WTC11 (cell line): ENCODE results near the gene PRRG2. TPM values are rescaled to one million over a fixed set of nuclear protein-coding genes. Genes with fewer than 3 reads are reported as not detected.

ENCODE experiments used
- ATAC-seq: fragments of 200-7000 bp; cut with Tn5 transposase; 2 replicates; pipeline ENCODE4 v1.10.0; 2021; ENCODE audit warnings: mild to moderate bottlenecking, moderate library complexity
- CTCF ChIA-PET: fragments of 300-600 bp; sonication (Branson Sonifier 250); formaldehyde crosslinking; loops from one replicate; lab custom pipeline; 2021; ENCODE audit warnings: antibody characterized with exemption; lab: Charles Lee
- POLR2A ChIA-PET: fragments of 350-600 bp; sonication (Branson Sonifier 250); formaldehyde crosslinking; loops from one replicate; lab custom pipeline; 2021; ENCODE audit warnings: antibody characterized with exemption; lab: Charles Lee
- DNase-seq: peaks from one replicate; pipeline ENCODE4 v3.0.0; 2021; ENCODE audit warnings: low spot score
- H3K27ac Mint-ChIP-seq: 2 replicates; pipeline ENCODE4 v1.8.0; 2021; ENCODE audit warnings: mixed read lengths
- H3K27me3 Mint-ChIP-seq: 2 replicates; pipeline ENCODE4 v1.8.0; 2021; ENCODE audit warnings: low read depth, mild to moderate bottlenecking, moderate library complexity, mixed read lengths
- H3K36me3 Mint-ChIP-seq: 2 replicates; pipeline ENCODE4 v1.8.0; 2021; ENCODE audit warnings: mixed read lengths
- H3K4me1 Mint-ChIP-seq: 2 replicates; pipeline ENCODE4 v1.8.0; 2022; ENCODE audit warnings: mixed read lengths
- H3K4me3 Mint-ChIP-seq: 2 replicates; pipeline ENCODE4 v1.8.0; 2021; ENCODE audit warnings: mild to moderate bottlenecking, moderate library complexity, mixed read lengths
- H3K9me3 Mint-ChIP-seq: 2 replicates; pipeline ENCODE4 v1.8.0; 2021; ENCODE audit warnings: mixed read lengths
- ATF1 ChIP-seq: sonication (generic); formaldehyde crosslinking; IDR thresholded peaks from 2 replicates; pipeline ENCODE4 v1.8.1; 2023; ENCODE audit warnings: mild to moderate bottlenecking, moderate library complexity, missing genetic modification reagents
- CREM ChIP-seq: sonication (generic); formaldehyde crosslinking; IDR thresholded peaks from 2 replicates; pipeline ENCODE4 v1.8.1; 2022; ENCODE audit warnings: mild to moderate bottlenecking, missing genetic modification reagents, moderate library complexity
- E2F4 ChIP-seq: sonication (generic); formaldehyde crosslinking; IDR thresholded peaks from 2 replicates; pipeline ENCODE4 v1.8.1; 2022; ENCODE audit warnings: low read depth, mild to moderate bottlenecking, moderate library complexity, missing genetic modification reagents, borderline replicate concordance
- EMX1 ChIP-seq: fragments of 250-450 bp; sonication (Bioruptor Pico); IDR thresholded peaks from 2 replicates; pipeline ENCODE4 v1.8.0; 2021; ENCODE audit warnings: mild to moderate bottlenecking
- FOXP1 ChIP-seq: sonication (generic); formaldehyde crosslinking; IDR thresholded peaks from 2 replicates; pipeline ENCODE4 v1.8.0; 2022; ENCODE audit warnings: missing genetic modification reagents, mild to moderate bottlenecking, moderate library complexity, borderline replicate concordance
- FOXP4 ChIP-seq: sonication (generic); formaldehyde crosslinking; IDR thresholded peaks from 2 replicates; pipeline ENCODE4 v1.8.0; 2022; ENCODE audit warnings: mild to moderate bottlenecking, missing genetic modification reagents
- HMGXB4 ChIP-seq: sonication (generic); formaldehyde crosslinking; IDR thresholded peaks from 2 replicates; pipeline ENCODE4 v1.8.1; 2023; ENCODE audit warnings: mild to moderate bottlenecking, moderate library complexity, missing genetic modification reagents
- JUN ChIP-seq: sonication (generic); formaldehyde crosslinking; IDR thresholded peaks from 2 replicates; pipeline ENCODE4 v1.8.0; 2023; ENCODE audit warnings: mild to moderate bottlenecking, missing genetic modification reagents
- MAX ChIP-seq: sonication (generic); formaldehyde crosslinking; IDR thresholded peaks from 2 replicates; pipeline ENCODE4 v1.8.0; 2022; ENCODE audit warnings: mild to moderate bottlenecking, missing genetic modification reagents
- NR2C2 ChIP-seq: sonication (generic); formaldehyde crosslinking; IDR thresholded peaks from 2 replicates; pipeline ENCODE4 v1.8.0; 2022; ENCODE audit warnings: mild to moderate bottlenecking, missing genetic modification reagents
- PRDM15 ChIP-seq: sonication (generic); formaldehyde crosslinking; IDR thresholded peaks from 2 replicates; pipeline ENCODE4 v1.8.0; 2022; ENCODE audit warnings: missing genetic modification reagents
- RELA ChIP-seq: sonication (generic); formaldehyde crosslinking; IDR thresholded peaks from 2 replicates; pipeline ENCODE4 v1.8.1; 2022; ENCODE audit warnings: missing genetic modification reagents, mild to moderate bottlenecking, borderline replicate concordance
- SP1 ChIP-seq: sonication (generic); formaldehyde crosslinking; conservative IDR thresholded peaks from 2 replicates; pipeline ENCODE4 v1.8.1; 2022; ENCODE audit warnings: missing genetic modification reagents
- TP53 ChIP-seq: sonication (generic); formaldehyde crosslinking; IDR thresholded peaks from 2 replicates; pipeline ENCODE4 v1.8.1; 2023; ENCODE audit warnings: mild to moderate bottlenecking, missing genetic modification reagents
- USF1 ChIP-seq: sonication (generic); formaldehyde crosslinking; IDR thresholded peaks from 2 replicates; pipeline ENCODE4 v1.8.0; 2022; ENCODE audit warnings: mild to moderate bottlenecking, missing genetic modification reagents
- USF2 ChIP-seq: sonication (generic); formaldehyde crosslinking; IDR thresholded peaks from 2 replicates; pipeline ENCODE4 v1.8.1; 2023; ENCODE audit warnings: mild to moderate bottlenecking, missing genetic modification reagents, moderate library complexity
- ZMAT4 ChIP-seq: fragments of 250-450 bp; sonication (Bioruptor Pico); IDR thresholded peaks from 2 replicates; pipeline ENCODE4 v1.9.0; 2021; ENCODE audit warnings: mild to moderate bottlenecking
- ZNF121 ChIP-seq: sonication (generic); formaldehyde crosslinking; IDR thresholded peaks from 2 replicates; pipeline ENCODE4 v1.8.0; 2023; ENCODE audit warnings: missing genetic modification reagents
- ZNF396 ChIP-seq: fragments of 250-450 bp; sonication (Bioruptor Pico); IDR thresholded peaks from 2 replicates; pipeline ENCODE4 v1.8.0; 2021; ENCODE audit warnings: mild to moderate bottlenecking, moderate library complexity, borderline replicate concordance
- ZNF423 ChIP-seq: fragments of 250-450 bp; sonication (Bioruptor Pico); IDR thresholded peaks from 2 replicates; pipeline ENCODE4 v2.1.2; 2022; ENCODE audit warnings: mild to moderate bottlenecking, moderate library complexity
- total RNA-seq: library from RNA; stranded (reverse); gene quantifications from 3 replicates; pipeline ENCODE4 v1.2.3, GENCODE V29; 2021

The PRRG2 gene
- total RNA-seq, 1 experiment from 2014 or later, result 5.9 TPM

GRCh38 chr19:49533551-49534488 is 47.3 kb upstream of the PRRG2 start:
- ChIA-PET CTCF (interaction anchor here (0.5 to 4.5 kb wide), 21 partner anchors 9 to 212 kb away, joined by 3 to 62 read pairs (median 4); partner anchors contain the start of genes FLT3LG, NOSIP and RRAS), POLR2A (interaction anchor here (0.6 to 1.8 kb wide), 3 partner anchors 21 to 62 kb away, joined by 3 to 4 read pairs (median 3); partner anchors contain the start of gene FCGRT)
- peak; percentile 74; the same call in 1 of the 2 replicates for TF ChIP-seq ATF1 (CRISPR knock-in tag)
- TF ChIP-seq MAX (CRISPR knock-in tag), result peak; percentile 71
- TF ChIP-seq ZNF423 (CRISPR knock-in tag), result peak; percentile 44; the same call in 1 of the 2 replicates
- peak; percentile 88 for TF ChIP-seq SP1
- peak; percentile 66; the same call in 1 of the 2 replicates for TF ChIP-seq EMX1 (CRISPR knock-in tag)
- TF ChIP-seq FOXP1, result peak; percentile 82; the same call in 1 of the 2 replicates
- no peak for TF ChIP-seq TP53
- peak; percentile 60; the same call in 1 of the 2 replicates for TF ChIP-seq USF1 (CRISPR knock-in tag)
- TF ChIP-seq USF2, result peak; percentile 69
- peak; percentile 74; the same call in 1 of the 2 replicates for TF ChIP-seq HMGXB4
- no peak for TF ChIP-seq JUN
- no peak for TF ChIP-seq ZNF396 (CRISPR knock-in tag)
- TF ChIP-seq RELA, result peak; percentile 79; the same call in 1 of the 2 replicates
- TF ChIP-seq CREM (CRISPR knock-in tag), result 0 out of 2 replicates have a peak, but pooled peaks have one; percentile 33
- ATAC-seq, result peak; percentile 75
- Mint-ChIP-seq H3K27ac (no peak overlapping the region), H3K9me3 (no peaks in the 10 kb centered on the region), H3K4me1 (peaks cover 17% of the 10 kb centered on the region), H3K36me3 (peaks cover 3% of the 10 kb centered on the region; the same call in 1 of the 2 replicates), H3K27me3 (peaks cover 22% of the 10 kb centered on the region), H3K4me3 (peak overlapping the region; percentile 71)
- DNase-seq, result peak; percentile 82

- ATAC-seq (no peak), DNase-seq (no peak)
- Mint-ChIP-seq H3K4me1 (peaks cover 17% of the 10 kb centered on the region), H3K27ac (no peak overlapping the region), H3K9me3 (no peaks in the 10 kb centered on the region), H3K36me3 (peaks cover 3% of the 10 kb centered on the region; the same call in 1 of the 2 replicates), H3K4me3 (peak overlapping the region; percentile 71), H3K27me3 (peaks cover 16% of the 10 kb centered on the region)
- ChIA-PET POLR2A (interaction anchor here (0.6 to 1.8 kb wide), 2 partner anchors 22 to 63 kb away, joined by 3 to 4 read pairs; partner anchors contain the start of gene FCGRT), CTCF (interaction anchor here (0.5 to 4.5 kb wide), 20 partner anchors 9 to 211 kb away, joined by 3 to 62 read pairs (median 4); partner anchors contain the start of genes FLT3LG, NOSIP and RRAS)
- TF ChIP-seq E2F4 (CRISPR knock-in tag), result no peak
- no peak for TF ChIP-seq ZNF121 (CRISPR knock-in tag)
- no peak for TF ChIP-seq ZMAT4 (CRISPR knock-in tag)
- no peak for TF ChIP-seq NR2C2 (CRISPR knock-in tag)
- no peak for TF ChIP-seq PRDM15 (CRISPR knock-in tag)
- TF ChIP-seq FOXP4 (CRISPR knock-in tag), result no peak
Observed at GRCh38 chr19:49534632-49535385, 46.3 kb upstream of the PRRG2 start.
